Mesendoderm (in vitro differentiated cells): Measurements from ENCODE around the gene VWF.

Experiments
- DNase-seq: peaks from one replicate; pipeline ENCODE4 v3.0.0; 2013
- H2AK5ac ChIP-seq: 2 replicates; pipeline ENCODE4 v1.6.1; 2013; ENCODE audit warnings: low read length, inconsistent platforms
- H2BK120ac ChIP-seq: 2 replicates; pipeline ENCODE4 v1.6.1; 2013; ENCODE audit warnings: low read depth, mild to moderate bottlenecking, low read length, moderate library complexity, mixed read lengths
- H2BK15ac ChIP-seq: replicated peaks from 2 replicates; pipeline ENCODE4 v1.6.1; 2013; ENCODE audit warnings: low read depth, mild to moderate bottlenecking, moderate library complexity
- H2BK5ac ChIP-seq: 2 replicates; pipeline ENCODE4 v1.6.1; 2013; ENCODE audit warnings: low read length, inconsistent platforms
- H3K18ac ChIP-seq: 2 replicates; pipeline ENCODE4 v1.6.1; 2013; ENCODE audit warnings: mild to moderate bottlenecking, low read length, mixed read lengths
- H3K23ac ChIP-seq: one replicate; pipeline ENCODE4 v1.6.1; 2013; ENCODE audit warnings: low read length
- H3K27ac ChIP-seq: 2 replicates; pipeline ENCODE4 v1.5.1; 2013; ENCODE audit warnings: low read depth, mild to moderate bottlenecking, inconsistent platforms, low read length, moderate library complexity
- H3K27me3 ChIP-seq: 2 replicates; pipeline ENCODE4 v1.6.1; 2013; ENCODE audit warnings: low read length, control low read depth, mild to moderate bottlenecking, inconsistent platforms; ENCODE audit not compliant: insufficient read depth, poor library complexity
- H3K36me3 ChIP-seq: 2 replicates; pipeline ENCODE4 v1.6.1; 2013; ENCODE audit warnings: low read length, inconsistent platforms; ENCODE audit not compliant: control insufficient read depth, insufficient read depth
- H3K4ac ChIP-seq: one replicate; pipeline ENCODE4 v1.6.1; 2013; ENCODE audit warnings: low read depth, mild to moderate bottlenecking, low read length, moderate library complexity
- H3K4me1 ChIP-seq: 2 replicates; pipeline ENCODE4 v1.6.1; 2013; ENCODE audit warnings: low read depth, low read length, inconsistent platforms; ENCODE audit not compliant: control insufficient read depth
- H3K4me2 ChIP-seq: 2 replicates; pipeline ENCODE4 v1.6.1; 2013; ENCODE audit warnings: low read length
- H3K4me3 ChIP-seq: 2 replicates; pipeline ENCODE4 v1.5.1; 2013; ENCODE audit warnings: mild to moderate bottlenecking, low read length
- H3K56ac ChIP-seq: one replicate; pipeline ENCODE4 v1.6.1; 2013; ENCODE audit warnings: low read length
- H3K79me1 ChIP-seq: 2 replicates; pipeline ENCODE4 v1.6.1; 2013; ENCODE audit warnings: low read length, inconsistent platforms
- H3K79me2 ChIP-seq: 2 replicates; pipeline ENCODE4 v1.6.1; 2013; ENCODE audit warnings: mild to moderate bottlenecking, low read length; ENCODE audit not compliant: control insufficient read depth, insufficient read depth
- H3K9ac ChIP-seq: 2 replicates; pipeline ENCODE4 v1.6.1; 2013; ENCODE audit warnings: low read length, inconsistent platforms
- H4K5ac ChIP-seq: one replicate; pipeline ENCODE4 v1.6.1; 2013; ENCODE audit warnings: low read length
- H4K8ac ChIP-seq: one replicate; pipeline ENCODE4 v1.6.1; 2013; ENCODE audit warnings: low read depth, mild to moderate bottlenecking, control low read depth, low read length, moderate library complexity
- WGBS: extraction: QIAGEN DNeasy Blood & Tissue Kit; methylation state at CpG from one replicate; pipeline ENCODE4 v1.1.7; 2013; ENCODE audit warnings: low lambda C conversion rate, missing lambda C conversion rate; ENCODE audit not compliant: insufficient coverage; ENCODE audit errors: extremely low coverage; 5-methylcytosine and 5-hydroxymethylcytosine counted together

VWF gene

GRCh38 chr12:6118891-6119568, 5.4 kb downstream of the VWF start:
- Histone ChIP-seq H3K79me2 (no peaks in the 10 kb centered on the region), H3K4me3 (no peak overlapping the region), H3K27me3 (no peaks in the 10 kb centered on the region), H2BK120ac (no peak overlapping the region), H3K9ac (no peak overlapping the region), H3K4ac (no peak overlapping the region), H3K56ac (peak overlapping the region; percentile 56), H3K79me1 (no peaks in the 10 kb centered on the region), H4K8ac (no peak overlapping the region), H3K4me2 (no peak overlapping the region), H3K27ac (no peak overlapping the region), H2BK5ac (no peak overlapping the region), H4K5ac (no peak overlapping the region), H3K4me1 (peaks cover 8% of the 10 kb centered on the region), H3K36me3 (no peaks in the 10 kb centered on the region), H3K18ac (no peak overlapping the region), H3K23ac (peak overlapping the region; percentile 15), H2AK5ac (no peak overlapping the region), H2BK15ac (no peak overlapping the region)
- WGBS, result no CpG with 5 or more reads among the region's 9 CpGs
- no peak for DNase-seq

GRCh38 chr12:6116471-6117021, 7.9 kb downstream of the VWF start:
- WGBS, result no CpG with 5 or more reads among the region's 14 CpGs
- DNase-seq, result no peak
- no peak overlapping the region for H2AK5ac ChIP-seq
- H3K23ac ChIP-seq, result no peak overlapping the region
- H3K9ac ChIP-seq, result no peak overlapping the region
- no peak overlapping the region for H4K8ac ChIP-seq
- H3K79me2 ChIP-seq, result no peaks in the 10 kb centered on the region
- no peak overlapping the region for H3K4me2 ChIP-seq
- H3K27me3 ChIP-seq, result no peaks in the 10 kb centered on the region
- H4K5ac ChIP-seq, result no peak overlapping the region
- H3K56ac ChIP-seq, result no peak overlapping the region
- no peaks in the 10 kb centered on the region for H3K79me1 ChIP-seq
- H3K27ac ChIP-seq, result no peak overlapping the region
- no peaks in the 10 kb centered on the region for H3K36me3 ChIP-seq
- H3K4ac ChIP-seq, result no peak overlapping the region
- no peak overlapping the region for H3K18ac ChIP-seq
- no peak overlapping the region for H2BK5ac ChIP-seq
- H3K4me3 ChIP-seq, result no peak overlapping the region
- H3K4me1 ChIP-seq, result no peaks in the 10 kb centered on the region
- no peak overlapping the region for H2BK15ac ChIP-seq
- no peak overlapping the region for H2BK120ac ChIP-seq

DNA sequence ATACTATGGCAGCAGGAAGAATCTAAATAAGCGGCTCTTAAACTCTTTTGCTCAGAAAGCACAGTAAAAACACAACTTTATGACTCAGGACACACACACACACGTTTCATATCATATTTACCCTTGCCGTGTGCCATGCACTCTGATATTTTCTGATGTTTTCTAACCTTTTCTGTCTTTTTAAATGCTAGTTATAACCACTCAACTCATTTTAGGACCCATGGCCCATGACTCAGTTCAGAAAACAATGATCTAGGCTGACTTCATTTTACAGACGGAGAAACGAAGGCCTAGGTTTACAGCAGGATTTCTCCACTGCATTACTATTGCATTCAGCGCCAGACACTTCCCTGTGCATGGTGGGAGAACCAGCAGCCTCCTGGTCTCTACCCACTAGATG, 9.1 kb downstream of the VWF start:
- Histone ChIP-seq H2BK5ac (no peak overlapping the region), H3K9ac (no peak overlapping the region), H3K4ac (no peak overlapping the region), H3K79me2 (no peaks in the 10 kb centered on the region), H3K27me3 (no peaks in the 10 kb centered on the region), H3K23ac (no peak overlapping the region), H2BK15ac (no peak overlapping the region), H3K4me2 (no peak overlapping the region), H3K4me3 (no peak overlapping the region), H2AK5ac (no peak overlapping the region), H4K8ac (no peak overlapping the region), H3K36me3 (no peaks in the 10 kb centered on the region), H3K27ac (no peak overlapping the region), H2BK120ac (no peak overlapping the region), H3K4me1 (no peaks in the 10 kb centered on the region), H3K56ac (no peak overlapping the region), H4K5ac (no peak overlapping the region), H3K79me1 (no peaks in the 10 kb centered on the region), H3K18ac (no peak overlapping the region)
- DNase-seq, result no peak
- no CpG with 5 or more reads among the region's 6 CpGs for WGBS

- Histone ChIP-seq H4K5ac (no peak overlapping the region), H3K23ac (no peak overlapping the region), H3K27ac (no peak overlapping the region), H2BK5ac (no peak overlapping the region), H3K4me3 (no peak overlapping the region), H3K4me1 (no peaks in the 10 kb centered on the region), H3K79me1 (no peaks in the 10 kb centered on the region), H3K36me3 (peaks cover 2% of the 10 kb centered on the region), H3K4ac (no peak overlapping the region), H3K18ac (no peak overlapping the region), H3K4me2 (no peak overlapping the region), H4K8ac (no peak overlapping the region), H3K27me3 (no peaks in the 10 kb centered on the region), H3K56ac (no peak overlapping the region), H3K79me2 (no peaks in the 10 kb centered on the region), H2BK120ac (no peak overlapping the region), H2BK15ac (no peak overlapping the region), H3K9ac (no peak overlapping the region), H2AK5ac (no peak overlapping the region)
- no CpG with 5 or more reads among the region's 6 CpGs for WGBS
- no peak for DNase-seq
Observed at GRCh38 chr12:6114476-6114870, 10.0 kb downstream of the VWF start.

DNA sequence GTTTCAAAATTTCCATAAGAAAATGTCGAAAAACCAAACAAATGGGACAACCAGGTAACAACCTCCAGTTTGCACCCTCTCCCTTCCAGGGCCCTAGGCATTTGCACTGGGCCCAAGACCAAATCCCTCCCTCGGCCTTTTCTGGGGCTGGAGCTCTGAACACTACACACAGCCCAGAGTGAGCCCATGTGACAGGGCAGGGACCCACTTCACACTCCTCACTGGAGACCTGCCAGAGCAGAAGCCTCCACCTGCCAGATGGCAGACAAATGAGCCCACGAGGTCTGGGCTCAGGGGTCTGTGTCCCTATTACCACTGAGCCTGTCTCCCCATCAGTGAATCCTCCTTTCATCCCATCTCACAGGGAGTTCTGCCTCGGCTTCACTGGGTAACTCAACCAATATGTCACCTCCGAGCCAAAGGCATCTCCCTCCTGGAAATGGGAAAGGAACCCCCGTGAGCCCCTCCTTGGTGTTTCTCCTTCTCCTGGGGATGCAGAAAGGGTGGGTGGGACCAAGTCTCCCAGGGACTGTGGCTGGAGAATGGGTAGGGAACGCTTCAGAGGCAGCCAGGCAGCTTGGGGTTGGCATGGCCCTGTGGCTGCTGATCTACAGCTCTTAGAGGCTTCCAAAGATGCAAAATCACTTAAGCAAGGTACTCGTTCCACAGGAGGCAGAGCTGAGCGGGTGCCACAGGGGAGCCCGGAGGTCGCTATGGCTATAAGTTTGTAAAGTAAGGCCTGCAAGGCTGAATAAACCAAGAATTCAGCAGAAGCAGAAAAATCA, 10.6 kb downstream of the VWF start:
- H2BK120ac ChIP-seq, result no peak overlapping the region
- H3K27ac ChIP-seq, result no peak overlapping the region
- H2BK15ac ChIP-seq, result no peak overlapping the region
- no peak overlapping the region for H2AK5ac ChIP-seq
- H4K8ac ChIP-seq, result no peak overlapping the region
- H3K18ac ChIP-seq, result no peak overlapping the region
- no peak overlapping the region for H3K9ac ChIP-seq
- H3K23ac ChIP-seq, result no peak overlapping the region
- no peaks in the 10 kb centered on the region for H3K4me1 ChIP-seq
- no peak overlapping the region for H3K56ac ChIP-seq
- no peak overlapping the region for H3K4me2 ChIP-seq
- H4K5ac ChIP-seq, result no peak overlapping the region
- H3K4me3 ChIP-seq, result no peak overlapping the region
- H3K36me3 ChIP-seq, result peaks cover 2% of the 10 kb centered on the region
- H3K79me1 ChIP-seq, result no peaks in the 10 kb centered on the region
- no CpG with 5 or more reads among the region's 11 CpGs for WGBS
- no peak overlapping the region for H2BK5ac ChIP-seq
- no peak for DNase-seq
- H3K4ac ChIP-seq, result no peak overlapping the region
- no peaks in the 10 kb centered on the region for H3K27me3 ChIP-seq
- H3K79me2 ChIP-seq, result no peaks in the 10 kb centered on the region
